Stimulated activated CD8-positive, alpha-beta memory T cell treated with anti-CD3 and anti-CD28 coated beads, Interleukin-4, amount 100 ng/mL, for 1 hour (primary cell): ENCODE data around the gene TUBB2A.
"Not testable (repeated sequence)": the region's sequence is repeated elsewhere in the genome, so short reads cannot be mapped to it uniquely, and the experiment has no call there.

Source experiments
- DNase-seq, 2 donors: peaks; one replicate each; pipeline ENCODE4 v3.0.0-alpha.2; 2020; ENCODE audit warnings: low read depth in 2 of 2, low spot score in 1 of 2

Gene TUBB2A

DNA sequence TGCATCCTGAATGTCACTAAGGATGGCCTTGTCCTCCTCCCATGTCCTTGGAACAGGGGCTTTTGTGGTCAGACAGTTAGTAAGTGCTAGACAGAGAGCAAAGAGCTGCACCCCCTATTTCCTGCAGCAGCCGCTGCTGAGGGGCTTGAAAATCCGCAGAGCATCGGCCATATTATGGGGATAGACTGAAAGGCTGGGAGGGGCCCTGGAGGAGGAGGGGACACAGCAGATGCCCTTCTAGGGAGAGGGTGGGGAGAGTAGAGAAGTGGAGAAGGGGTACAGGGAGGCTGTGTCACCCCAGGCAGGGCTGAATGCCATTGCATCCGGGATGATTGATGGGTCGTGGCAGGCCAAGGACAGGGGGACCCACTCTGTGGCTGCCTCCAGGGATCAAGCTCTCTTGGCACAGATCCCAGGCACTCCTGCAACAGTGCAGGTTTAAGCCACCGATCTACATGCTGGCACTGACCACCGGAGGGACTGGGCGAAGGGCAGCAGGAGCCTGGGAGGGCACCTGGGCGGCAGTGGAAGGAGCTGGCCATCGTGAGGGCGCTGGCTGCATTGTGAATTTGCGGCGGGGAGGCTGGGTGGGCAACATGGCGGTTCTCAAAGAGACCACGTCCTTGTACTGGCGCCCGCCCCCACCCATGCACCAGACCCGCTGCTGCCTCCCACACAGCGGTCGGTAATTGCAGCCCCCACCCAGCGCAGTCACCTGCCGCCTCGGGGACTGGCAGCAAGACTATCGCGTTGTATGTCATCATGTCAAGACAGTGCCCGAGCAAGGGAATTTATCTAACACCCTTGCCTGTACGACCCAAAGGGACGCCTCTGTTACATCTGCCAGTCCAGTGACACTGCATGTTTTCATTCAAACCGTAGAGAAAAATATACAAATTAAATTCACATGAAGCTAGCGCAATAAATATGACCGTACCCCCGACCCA lies 887 bp downstream of the TUBB2A start:
- not testable (repeated sequence) for DNase-seq

DNA sequence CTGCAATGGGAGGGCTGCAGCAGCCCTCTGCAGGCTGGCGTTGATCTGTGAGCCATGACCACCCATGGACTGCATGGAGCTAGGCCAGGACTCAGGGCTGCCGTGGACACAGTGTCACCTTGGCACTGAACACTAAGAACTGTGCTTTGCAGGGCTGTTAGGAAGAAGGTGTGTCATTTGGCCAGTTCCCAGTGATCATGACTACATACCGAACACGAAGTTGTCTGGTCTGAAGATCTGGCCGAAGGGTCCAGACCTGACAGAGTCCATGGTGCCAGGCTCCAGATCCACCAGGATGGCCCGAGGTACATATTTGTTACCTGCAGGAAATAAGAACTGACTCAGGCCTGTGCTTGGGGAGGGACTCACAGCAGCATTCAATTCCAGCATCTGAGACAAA lies 1.9 kb downstream of the TUBB2A start:
- DNase-seq, result not testable (repeated sequence)

DNA sequence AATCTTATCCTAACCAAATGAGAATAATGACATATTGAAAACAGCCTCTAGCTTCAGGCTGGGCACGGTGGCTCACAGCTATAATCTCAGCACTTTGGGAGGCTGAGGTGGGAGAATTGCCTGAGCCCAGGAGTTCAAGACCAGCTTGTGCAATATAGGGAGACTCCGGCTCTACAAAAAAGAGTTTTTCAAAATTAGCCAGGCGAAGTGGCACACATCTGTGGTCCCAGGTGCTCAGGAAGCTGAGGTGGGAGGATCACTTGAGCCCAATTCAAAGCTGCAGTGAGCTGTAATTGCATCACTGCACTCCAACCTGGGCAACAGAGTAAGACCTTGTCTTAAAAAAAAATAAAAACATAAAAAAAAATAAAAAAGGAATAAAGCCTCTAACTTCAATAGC lies 4.7 kb downstream of the TUBB2A start:
- no peak for DNase-seq

DNA sequence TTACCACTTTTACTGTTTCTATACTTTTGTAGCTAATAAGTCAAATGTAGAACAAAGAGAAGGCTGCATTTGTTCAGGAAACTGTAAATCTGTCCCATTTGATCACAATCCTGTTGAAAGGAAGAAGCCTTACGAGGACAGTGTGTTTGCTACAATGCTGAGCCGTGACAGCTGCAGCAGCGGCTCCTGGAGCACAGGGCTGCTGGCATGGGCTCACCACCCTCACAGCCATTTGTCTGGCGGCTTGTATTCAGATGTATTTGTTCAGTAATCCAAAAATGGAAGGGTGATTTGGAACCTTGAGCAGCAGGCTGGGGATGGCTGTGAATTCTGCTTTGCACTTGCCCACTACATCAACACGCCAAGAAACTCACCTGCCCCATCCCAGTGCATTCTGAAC lies 5.7 kb downstream of the TUBB2A start:
- no peak for DNase-seq

DNA sequence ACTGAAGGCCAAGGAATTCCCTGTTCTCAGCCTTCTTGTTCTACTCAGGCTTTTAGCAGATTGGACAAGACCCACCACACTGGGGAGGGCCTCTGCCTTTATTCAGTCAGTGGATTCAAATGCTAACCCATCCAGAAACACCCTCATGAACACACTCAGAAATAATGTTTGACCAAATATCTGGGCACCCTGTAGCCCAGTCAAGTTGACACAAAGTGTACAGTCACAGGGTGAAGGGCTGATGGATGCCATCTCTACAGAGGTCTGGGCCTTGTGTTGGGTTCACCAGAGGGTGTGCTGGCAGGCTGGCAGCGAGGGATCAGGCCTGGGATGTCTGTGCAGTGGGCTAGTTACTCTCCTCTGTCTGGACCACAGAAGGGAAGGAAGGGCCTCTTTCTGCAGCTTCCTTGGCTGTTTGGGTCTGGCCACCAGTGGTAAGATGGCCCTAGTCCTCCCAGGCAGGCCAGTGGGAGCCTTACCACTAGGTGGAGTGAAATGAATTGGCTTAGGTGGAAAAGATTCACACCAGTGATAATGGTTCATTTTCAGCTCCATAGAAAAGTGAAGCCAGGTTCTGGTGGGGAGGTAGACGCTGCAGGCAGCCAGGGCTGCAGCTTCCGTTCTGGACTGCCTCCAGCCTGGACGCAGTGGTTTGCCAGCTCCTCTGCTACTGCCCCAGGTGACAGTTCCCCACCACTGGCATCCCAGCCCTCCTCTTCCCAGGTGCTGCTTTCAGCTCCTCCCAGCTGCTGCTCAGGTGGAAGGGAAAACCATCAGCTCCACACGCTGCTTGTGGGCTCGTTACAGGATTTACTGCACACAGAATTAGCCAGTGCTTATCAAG lies 9.2 kb downstream of the TUBB2A start:
- DNase-seq, result no peak

DNA sequence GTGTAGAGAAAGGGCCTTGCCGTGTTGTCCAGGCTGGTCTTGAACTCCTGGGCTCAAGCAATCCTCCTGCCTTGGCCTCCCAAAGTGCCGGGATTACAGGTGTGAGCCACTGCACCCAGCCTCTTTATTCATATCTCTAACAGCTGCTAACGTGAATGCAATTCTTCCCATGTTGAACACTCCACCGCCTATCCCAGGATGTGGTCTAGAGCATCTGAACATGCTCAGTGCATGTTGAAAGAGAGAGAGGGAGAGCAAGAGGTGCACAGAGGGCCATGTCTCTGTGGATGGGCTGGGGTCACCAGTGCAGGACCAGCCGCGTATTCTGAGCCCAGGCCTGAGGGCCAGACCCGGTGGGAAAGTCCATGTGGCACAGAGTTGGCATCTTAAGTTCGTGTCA lies 12.8 kb downstream of the TUBB2A start:
- no peak for DNase-seq

DNA sequence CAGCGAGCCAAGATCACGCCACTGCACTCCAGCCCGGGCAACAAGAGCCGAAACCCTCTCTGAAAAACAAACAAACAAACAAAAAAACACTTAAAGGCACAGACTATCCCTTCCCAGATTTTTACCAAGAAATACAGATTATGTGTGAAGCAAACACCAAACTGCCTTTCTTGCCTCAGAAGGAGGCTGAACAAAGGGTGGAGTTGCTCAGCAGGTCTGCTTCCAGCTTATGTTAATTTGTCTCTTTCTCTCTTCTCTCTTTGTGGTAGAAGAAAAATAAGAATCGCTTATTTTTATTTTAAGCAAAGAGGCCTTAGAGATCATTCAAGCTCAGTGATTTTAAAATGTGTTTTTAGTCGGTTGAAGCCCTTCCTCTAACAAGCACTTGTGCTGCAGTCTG lies 14.2 kb downstream of the TUBB2A start:
- DNase-seq, result no peak

DNA sequence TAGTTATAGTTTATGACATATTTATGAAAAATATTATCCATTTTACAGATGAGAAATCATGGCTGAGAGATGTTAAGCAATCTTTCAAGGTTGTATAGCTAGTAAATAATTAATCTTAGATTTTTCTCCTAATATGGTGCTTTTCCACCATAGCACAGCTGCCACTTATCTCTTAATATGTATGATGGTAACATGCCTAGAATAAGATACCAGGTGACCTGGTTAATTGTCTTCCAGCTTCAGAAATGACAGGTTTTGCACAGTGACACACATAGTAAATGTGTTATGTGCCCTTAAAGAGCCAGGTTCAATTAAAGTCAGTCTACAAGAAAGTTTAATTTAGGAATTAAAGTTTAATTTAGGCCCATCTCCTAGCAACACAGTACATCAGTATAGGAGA lies 14.8 kb downstream of the TUBB2A start:
- DNase-seq, result no peak

DNA sequence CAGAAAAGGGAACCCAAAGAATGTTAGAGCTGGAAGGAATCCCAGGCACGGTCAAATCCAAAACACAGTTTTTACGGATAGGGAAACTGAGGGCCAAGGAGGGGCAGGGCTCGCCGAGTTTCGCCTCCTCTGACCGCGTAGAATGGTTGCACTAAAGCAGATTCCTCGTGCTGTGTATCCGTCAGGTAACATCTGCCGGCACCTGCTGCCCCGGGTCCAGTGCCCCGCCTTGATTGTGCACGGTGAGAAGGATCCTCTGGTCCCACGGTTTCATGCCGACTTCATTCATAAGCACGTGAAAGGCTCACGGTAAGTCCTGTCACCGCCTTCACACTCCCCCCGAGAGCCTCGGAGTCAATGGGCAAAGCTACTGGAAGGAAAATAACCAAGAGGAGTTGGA lies 17.1 kb downstream of the TUBB2A start:
- DNase-seq, result no peak

DNA sequence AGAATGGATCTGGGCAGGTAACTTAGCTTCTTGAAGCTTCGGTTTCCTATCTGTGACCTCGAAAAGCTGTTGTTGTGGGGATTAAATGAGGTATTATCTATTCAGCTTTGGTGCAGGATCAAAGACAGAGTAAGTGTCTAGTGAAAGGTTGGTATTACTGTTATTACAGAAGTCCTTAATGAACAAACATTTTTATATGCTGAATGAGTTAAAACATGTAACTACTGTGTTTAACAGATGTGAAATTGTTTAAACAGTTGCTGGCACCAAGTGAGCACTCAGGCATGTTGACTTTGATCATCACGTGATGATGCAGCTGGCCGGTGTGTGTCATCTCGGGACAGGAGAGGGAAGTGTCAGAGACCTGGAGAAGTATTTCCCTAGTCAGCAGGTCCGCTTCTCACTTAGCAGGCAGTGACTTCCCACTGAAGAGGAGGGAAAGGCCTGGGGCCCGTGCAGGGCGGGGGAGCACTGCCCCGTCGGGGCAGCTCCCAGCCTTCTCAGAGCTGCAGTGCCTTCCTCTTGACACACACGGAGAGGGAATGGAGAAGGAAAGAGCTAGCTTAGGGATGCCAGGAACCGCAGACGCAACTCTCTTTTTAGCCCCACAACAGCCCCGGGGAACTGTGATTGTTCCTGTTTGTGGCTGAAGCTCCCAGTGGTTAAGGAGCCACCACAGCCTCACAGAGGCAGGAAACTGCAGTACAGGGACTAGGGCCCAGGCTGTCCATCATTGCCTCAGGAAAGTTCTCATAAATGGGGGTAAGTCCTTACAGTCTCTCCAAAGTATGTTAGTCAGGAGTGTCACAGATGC lies 18.0 kb downstream of the TUBB2A start:
- no peak for DNase-seq

DNA sequence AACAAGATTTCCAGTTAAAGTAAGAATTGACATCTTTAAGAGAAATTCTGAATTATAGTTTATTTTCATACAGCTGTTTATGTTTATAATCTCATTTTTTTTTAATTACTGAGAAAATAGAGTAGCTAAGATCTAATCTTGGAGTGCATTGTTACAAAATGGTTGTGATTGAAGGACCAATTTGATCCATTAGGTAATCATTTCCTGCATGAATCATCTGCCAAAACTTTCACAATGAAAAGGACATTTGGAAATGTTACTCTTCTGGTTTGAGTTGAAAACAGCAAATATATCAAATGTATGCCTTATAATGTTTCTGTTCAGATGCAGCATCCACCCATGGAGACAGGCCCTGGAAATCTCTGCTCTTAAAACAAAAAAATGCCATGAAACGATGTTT lies 19.0 kb downstream of the TUBB2A start:
- no peak for DNase-seq

DNA sequence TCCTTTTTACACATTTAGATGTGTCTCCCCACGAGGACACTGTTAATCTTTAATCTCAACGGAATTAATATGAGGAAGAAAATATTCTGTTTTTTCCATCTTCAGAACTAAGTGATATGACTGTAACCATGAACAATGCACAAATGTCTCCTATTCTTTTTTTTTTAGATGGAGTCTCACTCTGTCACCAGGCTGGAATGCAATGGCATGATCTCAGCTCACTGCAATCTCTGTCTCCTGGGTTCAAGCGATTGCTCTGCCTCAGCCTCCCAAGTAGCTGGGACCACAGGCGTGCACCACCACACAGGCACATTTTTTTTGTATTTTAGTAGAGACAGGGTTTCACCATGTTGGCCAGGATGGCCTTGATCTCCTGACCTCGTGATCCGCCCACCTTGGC lies 19.5 kb downstream of the TUBB2A start:
- DNase-seq, result not testable (repeated sequence)

DNA sequence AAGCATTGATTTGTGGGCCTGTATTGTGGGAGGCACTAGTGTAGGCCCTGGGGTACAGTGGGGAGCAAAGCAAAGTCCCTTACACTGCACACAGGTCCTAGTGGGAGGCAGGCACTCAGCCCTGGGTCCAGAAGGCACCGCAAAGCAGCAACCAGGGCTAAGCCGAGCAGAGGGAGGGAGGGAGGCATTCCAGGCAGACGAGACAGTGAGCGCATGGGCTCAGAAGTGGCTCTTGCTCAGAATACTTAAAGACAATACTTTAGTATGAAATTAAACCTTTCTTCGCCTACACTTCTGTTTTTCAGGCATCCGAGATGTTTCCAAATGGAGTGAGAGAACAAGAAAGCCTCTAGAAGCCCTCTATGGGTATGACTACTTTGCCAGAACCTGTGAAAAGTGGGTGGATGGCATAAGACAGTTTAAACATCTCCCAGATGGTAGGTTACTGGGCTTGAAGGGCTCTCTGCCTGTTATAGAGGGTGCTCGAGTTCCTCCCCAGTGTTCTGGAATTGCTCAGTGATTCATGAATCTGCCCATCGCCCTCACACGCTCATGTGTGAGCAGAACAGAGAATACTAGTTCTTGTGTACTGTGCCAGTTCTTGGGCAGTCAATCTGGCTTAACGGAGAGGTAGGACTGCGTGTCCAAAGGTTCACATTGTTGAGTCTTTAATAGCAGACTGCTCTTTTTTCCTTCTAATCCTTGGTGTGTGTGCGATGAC lies 20.1 kb downstream of the TUBB2A start:
- no peak for DNase-seq

DNA sequence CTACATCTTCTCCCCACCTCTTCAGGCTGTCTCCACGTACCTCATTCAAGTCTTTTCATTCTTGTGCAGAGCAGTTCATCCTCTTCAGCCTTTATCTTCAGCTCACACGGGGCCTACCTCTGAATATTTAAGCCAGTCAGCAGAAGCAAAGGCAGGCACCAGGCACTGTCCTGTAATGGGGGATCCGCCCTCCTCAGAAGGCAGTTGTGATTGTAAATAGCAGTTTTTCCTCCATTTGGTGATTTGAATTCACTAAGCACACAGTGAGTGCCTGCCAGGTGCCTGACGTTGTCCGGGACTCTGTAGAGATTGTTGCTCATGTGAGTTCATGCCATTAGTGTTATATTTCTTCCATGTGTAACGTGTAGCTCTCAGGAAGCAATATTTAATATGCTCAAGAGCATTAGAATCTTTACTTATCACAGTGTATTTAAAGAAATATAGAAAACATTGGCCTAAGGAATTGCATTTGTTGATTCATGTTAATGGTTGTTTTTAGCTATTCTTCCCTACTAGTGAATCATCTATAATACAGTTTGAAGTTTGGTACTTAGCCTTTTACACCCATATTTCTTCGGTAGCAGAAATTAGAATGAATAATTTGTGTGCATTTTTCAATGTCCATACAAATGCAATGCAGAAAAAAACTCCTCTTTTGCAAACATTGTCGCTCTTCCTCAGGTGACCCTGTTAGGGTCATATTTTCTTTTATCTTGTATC lies 20.9 kb downstream of the TUBB2A start:
- no peak for DNase-seq

DNA sequence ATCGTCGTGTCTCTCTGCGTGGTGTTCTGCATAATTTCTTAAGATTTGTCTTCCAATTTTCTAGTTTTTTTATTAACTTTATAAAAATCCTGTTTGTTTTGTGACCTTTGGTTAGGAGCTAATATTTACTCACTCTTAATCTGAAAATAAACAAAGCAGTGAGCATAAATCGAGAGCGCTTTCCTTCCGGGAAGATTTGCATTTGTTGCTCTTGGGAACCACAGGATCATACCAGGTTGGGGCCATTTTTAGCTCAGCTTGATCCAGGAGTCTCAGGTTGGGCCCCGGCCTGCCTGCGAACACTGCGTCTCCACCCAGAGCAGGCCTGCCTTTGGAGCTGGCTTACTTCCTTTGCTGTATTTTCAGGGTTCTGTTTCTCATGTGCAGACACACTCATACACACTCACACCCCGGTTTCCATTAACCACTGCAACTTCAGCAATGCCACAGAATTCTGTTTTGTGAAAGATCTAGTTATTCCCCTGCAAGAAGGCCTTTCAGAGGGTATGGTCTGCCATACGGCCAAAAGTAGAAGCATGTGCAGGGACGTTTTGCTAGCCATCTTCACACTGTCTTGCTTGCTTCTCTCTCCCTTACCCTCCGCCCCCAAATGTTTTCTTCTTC lies 21.6 kb downstream of the TUBB2A start:
- no peak for DNase-seq

DNA sequence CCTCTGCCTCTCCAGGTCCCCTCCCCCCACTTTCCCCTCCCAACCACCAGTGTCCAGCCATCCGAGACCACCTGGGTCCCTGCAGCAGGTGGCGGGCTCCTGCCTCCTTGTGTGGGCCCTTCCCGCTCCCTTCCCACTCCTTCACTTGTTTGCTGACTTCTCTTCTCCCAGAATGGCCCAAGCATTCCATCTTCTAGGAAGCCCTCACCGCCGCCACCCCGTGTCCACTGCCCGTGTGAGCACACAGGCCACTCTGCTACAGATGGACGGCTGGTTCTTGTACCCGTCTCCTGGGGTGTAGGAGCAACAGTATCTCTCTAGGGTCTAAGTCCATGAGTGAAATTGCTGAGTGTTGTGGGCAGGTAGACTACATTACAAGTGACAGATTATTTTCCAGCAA lies 23.8 kb downstream of the TUBB2A start:
- no peak for DNase-seq

DNA sequence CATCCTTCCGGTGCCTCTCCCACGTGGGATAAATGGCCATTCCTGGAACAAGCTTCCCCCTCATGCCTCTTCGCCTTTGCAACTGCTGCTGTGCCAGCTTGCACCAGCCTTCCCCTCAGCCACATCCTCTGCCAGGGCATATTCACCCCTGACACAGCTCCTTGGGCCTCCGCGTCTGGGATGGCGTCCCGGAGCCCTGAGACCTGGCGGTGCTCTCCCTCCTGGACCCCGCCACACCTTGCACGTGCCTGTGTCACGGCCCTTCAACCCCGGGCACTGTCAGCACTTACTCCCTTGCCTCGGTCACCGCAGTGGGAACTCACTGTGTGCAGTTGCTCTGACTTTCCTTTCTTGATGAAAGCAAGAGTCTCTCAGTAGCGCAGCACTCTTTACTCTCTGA lies 25.6 kb downstream of the TUBB2A start:
- no peak for DNase-seq

DNA sequence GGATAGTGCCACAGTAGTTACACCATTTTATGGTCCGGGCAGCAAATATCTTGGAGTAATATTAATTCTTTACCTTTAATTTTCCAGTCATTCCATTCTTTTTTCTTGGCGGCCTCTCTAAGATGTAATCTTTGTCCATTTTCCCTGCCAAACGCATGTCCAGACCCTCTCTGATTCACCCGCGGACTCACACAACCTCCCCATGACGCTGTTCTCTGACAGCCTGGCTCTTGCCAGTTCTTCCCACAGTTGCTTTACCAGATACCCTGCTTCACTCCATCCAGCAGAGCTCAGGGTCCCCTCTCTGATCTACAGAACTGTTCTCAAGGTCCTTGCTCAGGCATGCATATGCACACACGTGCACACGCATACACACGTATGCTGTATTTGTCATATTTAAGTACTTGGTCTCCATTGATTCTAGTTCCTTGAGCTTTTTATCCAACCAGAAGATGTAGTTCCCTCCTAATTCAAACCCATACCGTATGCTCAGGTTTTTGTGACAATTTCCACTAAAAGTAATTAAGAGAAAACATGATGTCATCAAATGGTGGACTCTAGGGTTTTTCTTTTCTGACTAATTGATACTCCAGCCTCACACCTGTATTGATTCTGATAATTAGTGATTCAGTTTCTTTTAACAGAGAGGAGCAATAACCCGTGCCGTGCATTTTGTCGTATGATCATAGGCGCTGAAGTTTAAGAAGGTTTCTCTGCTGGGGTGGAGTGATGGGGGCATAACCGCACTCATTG lies 28.8 kb downstream of the TUBB2A start:
- DNase-seq, result no peak

DNA sequence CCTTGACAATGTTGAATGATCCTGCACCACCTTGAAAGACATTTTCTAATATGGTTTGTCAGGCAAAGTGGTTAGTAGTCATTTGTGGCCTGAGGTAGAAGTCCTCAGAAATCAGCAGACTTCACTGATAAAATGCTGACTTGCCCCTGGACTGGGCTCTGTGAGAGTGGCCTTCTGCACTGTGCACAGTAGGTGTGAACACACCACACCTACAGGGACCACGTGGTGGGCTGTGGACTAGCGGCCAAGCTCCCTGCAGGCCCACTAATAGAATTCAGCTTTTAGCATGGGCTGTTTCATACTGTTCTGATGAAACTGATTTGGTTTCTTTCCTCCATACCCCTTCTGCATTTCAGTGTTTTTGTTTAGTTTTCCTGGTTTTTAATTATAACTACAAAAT lies 31.5 kb downstream of the TUBB2A start:
- DNase-seq, result no peak
